GM10266 (cell line): ENCODE measurements around the gene CYB5B.

Experiments
- DNase-seq: peaks from one replicate; pipeline ENCODE4 v3.0.0; 2012; ENCODE audit errors: extremely low spot score
- TF ChIP-seq, protein P1 (sequence below): IDR thresholded peaks from 2 replicates; pipeline ENCODE4 v1.5.1; 2012; ENCODE audit warnings: mild to moderate bottlenecking, low read depth; ENCODE audit not compliant: control insufficient read depth, insufficient read depth; ENCODE audit errors: missing control alignments

The CYB5B gene

DNA sequence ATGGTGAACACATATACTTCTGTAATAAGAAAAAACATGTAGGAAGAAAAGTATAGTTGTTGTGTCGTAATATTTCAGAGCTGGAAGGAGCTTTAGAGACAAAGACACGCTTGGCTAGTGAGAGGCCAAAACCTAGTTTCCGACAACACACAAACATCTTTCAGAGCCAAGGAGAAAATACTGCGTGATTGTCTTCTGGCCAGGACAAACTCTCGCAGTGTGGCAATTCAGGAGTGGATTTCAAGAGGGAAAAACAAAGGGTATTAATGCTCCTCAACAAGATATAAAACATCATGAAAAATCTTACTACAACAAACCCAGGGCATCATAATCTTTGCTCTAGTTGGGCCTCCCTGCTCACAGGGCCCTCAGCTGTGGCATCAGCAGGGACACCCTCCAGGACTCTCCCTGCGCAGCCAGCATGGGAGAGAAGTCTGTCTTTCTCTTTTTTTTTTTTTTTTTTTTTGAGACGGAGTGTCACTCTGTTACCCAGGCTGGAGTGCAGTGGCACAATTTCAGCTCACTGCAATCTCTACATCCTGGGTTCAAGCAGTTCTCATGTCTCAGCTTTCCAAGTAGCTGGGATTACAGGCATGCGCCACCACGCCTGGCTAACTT is 66.4 kb downstream of the CYB5B start:
- DNase-seq, result no peak
- TF ChIP-seq, protein P1, sequence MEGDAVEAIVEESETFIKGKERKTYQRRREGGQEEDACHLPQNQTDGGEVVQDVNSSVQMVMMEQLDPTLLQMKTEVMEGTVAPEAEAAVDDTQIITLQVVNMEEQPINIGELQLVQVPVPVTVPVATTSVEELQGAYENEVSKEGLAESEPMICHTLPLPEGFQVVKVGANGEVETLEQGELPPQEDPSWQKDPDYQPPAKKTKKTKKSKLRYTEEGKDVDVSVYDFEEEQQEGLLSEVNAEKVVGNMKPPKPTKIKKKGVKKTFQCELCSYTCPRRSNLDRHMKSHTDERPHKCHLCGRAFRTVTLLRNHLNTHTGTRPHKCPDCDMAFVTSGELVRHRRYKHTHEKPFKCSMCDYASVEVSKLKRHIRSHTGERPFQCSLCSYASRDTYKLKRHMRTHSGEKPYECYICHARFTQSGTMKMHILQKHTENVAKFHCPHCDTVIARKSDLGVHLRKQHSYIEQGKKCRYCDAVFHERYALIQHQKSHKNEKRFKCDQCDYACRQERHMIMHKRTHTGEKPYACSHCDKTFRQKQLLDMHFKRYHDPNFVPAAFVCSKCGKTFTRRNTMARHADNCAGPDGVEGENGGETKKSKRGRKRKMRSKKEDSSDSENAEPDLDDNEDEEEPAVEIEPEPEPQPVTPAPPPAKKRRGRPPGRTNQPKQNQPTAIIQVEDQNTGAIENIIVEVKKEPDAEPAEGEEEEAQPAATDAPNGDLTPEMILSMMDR, result no peak

DNA sequence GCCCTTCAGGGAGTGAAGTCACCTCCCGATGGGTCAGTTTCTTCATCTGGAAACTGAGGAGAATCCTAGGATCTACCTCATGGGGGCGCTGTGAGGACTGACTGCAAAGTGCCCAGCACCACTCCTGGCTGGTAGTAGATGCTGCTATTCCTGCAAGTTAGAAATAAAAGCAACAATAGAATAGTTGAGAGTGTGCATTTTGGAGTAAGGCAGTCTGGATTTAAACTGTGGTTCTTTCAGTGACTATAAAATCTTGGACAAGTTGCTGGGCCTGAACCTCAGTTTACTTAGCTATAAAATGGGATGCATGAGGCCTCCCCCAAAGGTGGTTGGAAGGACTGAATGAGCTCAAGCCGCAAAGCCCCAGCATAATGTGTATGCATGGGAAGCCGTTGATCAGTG is 70.6 kb downstream of the CYB5B start:
- DNase-seq, result peak; percentile 31
- TF ChIP-seq, protein P1, result peak; percentile 38

DNA sequence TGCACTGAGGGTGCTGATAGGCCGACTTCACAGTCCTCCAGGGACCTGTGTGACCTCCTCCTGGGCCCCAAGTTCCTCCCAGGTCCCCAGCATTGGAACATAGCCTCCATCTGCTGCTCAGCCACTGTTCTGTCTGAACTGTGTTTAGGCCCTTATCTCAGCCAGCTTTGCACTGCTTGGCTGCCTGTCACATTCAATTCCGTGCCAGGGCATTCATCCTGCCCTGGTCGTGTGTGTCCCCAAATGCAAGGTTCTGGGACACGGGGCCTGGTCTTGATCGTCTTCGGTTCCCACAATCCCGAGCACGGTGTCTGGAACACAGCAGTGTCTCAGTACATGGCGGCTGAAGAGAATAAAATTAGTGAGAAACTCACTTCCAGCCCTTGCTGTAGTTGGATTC is 71.4 kb downstream of the CYB5B start:
- TF ChIP-seq, protein P1, result no peak
- no peak for DNase-seq

DNA sequence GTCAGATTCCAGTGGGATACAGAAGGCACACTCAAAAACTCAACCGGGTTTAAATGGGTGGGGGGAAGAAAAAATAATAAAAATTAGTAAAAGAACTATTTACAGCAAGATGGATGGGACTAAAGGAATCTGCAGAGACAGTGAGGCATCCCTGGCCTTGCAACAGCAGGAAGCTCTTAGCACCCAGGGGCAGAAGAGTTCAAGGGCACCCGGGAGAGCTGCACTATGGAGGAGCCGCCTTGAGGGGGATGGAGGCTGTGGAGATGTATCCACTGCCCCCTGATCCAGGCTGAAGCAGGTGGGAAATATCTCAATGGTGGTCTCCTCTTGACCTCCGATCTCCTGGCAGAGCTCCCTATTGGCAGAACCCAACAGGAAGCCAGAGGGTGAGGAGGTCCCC is 72.0 kb downstream of the CYB5B start:
- TF ChIP-seq, protein P1, result no peak
- DNase-seq, result no peak

DNA sequence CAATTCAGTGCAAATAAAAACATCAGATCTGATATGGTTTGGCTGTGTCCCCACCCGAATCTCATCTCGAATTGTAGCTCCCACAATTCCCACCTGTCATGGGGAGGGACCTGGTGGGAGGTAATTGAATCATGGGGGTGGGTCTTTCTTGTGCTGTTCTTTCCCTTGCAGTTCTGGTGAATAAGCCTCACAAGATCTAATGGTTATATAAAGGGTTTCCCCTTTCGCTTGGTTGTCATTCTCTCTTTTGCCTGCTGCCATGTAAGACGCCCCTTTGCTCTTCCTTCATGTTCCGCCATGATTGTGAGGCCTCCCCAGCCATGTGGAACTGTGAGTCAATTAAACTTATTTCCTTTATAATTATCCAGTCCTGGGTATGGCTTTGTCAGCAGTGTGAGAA is 72.5 kb downstream of the CYB5B start:
- TF ChIP-seq, protein P1, result no peak
- DNase-seq, result no peak

DNA sequence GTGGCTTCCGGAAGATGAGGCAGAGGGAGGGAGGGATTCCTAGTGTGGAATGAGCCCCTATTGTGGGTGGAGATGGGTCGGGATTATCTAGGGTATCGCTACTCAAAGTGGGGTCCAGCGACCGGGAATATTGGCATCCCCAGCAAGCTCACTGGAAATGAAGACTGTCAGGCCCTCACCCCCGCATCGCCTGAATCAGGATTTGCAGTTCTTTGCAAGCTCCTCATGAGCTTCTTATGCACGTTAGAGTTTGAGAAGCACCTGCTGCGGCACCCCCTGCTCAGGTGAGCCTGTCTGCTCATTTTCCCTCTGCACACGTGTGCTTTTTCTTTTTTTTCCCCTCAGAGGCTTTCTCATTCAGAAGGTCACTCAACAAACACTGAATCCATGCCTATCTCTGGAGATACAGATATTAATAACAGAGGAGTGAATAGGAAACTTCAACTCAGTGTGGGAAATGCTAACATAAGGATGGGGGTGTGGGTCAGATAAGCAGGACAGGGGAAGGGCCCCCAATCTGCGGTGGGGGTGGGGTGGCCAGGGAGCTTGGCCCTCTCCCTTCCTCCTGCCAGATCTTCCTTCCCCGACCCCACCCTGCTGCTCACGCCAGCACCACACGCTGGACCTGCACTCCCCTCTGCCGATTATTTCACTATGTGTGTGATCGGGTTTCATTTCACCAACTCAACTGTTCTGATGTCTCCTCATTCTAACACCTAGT is 73.6 kb downstream of the CYB5B start:
- DNase-seq, result no peak
- TF ChIP-seq, protein P1, result no peak

DNA sequence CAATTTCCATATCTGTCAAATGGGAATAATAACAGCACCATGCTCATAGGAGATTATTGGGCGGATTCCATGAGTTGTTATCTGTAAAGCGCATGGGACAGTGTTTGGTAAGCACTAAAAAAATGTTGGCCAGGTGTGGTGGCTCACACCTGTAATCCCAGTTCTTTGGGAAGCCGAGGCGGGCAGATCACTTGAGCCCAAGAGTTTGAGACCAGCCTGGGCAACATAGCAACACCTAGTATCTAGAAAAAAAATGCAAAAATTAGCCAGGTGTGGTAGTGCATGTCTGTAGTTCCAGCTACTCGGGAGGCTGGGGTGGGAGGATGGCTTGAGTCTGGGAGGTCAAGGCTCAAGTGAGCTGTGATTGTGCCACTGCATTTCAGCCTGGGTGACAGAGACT is 74.5 kb downstream of the CYB5B start:
- no peak for DNase-seq
- TF ChIP-seq, protein P1, result no peak
